ENCODE results near the gene CLASP1. TPM values are rescaled to one million over a fixed set of nuclear protein-coding genes. Genes with fewer than 3 reads are reported as not detected.

CLASP1 gene
- total and polyA plus RNA-seq, 8 donors: 5.7 to 188 (median 20.8) TPM

GRCh38 chr2:121505986-121506586 lies 143.2 kb downstream of the CLASP1 start:
- H3K4me3 ChIP-seq: no peak overlapping the region
- intact Hi-C loops (cut with DNase I; ENCODE audit: low total_unique reads): no loop called here
- 93 to 97% (median 95%) methylated on average over 4 of the region's 4 CpGs for WGBS, 5 donors
- TF ChIP-seq POLR2A (IDR thresholded peaks at IDR 0.05): no peak
- no peak for TF ChIP-seq CTCF (IDR thresholded peaks at IDR 0.05)
- TF ChIP-seq POLR2AphosphoS5 (IDR thresholded peaks at IDR 0.05): no peak
- no peak for TF ChIP-seq EP300 (IDR thresholded peaks at IDR 0.05)
- H3K36me3 ChIP-seq: peaks cover 0 to 41% (median 38%) of the 10 kb centered on the region in 4 donors
- no peaks in the 10 kb centered on the region for H3K27me3 ChIP-seq
- H3K27ac ChIP-seq: no peak overlapping the region
- H3K4me1 ChIP-seq: peaks cover 0 to 8% (median 0%) of the 10 kb centered on the region in 4 donors
- DNase-seq: no peak
- no peaks in the 10 kb centered on the region for H3K9me3 ChIP-seq

DNA sequence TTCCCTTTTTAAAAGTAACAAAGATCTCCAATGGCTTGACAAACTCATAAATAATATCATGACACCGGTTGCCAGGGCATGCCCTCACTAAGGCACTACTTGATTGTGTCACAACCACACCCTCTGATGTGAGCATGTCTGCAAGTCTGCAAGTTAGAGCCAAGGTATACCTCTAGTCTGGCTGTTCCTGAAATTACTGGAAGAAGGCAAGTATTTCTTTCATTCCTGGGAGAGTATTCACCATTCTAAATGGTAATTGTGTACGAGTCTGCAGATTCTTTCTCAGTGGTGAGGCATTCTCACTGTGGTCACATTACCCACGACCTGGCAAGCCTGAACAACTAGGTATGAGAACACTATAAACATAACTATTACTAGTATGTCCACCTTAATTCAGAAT lies 144.3 kb downstream of the CLASP1 start:
- H3K36me3 ChIP-seq: peaks cover 0 to 46% (median 39%) of the 10 kb centered on the region in 4 donors
- intact Hi-C loops (cut with DNase I; ENCODE audit: low total_unique reads): no loop called here
- peaks cover 0 to under 1% (median 0%) of the 10 kb centered on the region in 4 donors for H3K9me3 ChIP-seq
- H3K27me3 ChIP-seq: no peaks in the 10 kb centered on the region
- H3K27ac ChIP-seq: no peak overlapping the region
- H3K4me3 ChIP-seq: no peak overlapping the region
- peaks cover 0 to 12% (median 0%) of the 10 kb centered on the region in 4 donors for H3K4me1 ChIP-seq
- DNase-seq: no peak
- TF ChIP-seq POLR2AphosphoS5 (IDR thresholded peaks at IDR 0.05) (no peak), POLR2A (IDR thresholded peaks at IDR 0.05) (no peak), EP300 (IDR thresholded peaks at IDR 0.05) (no peak), CTCF (IDR thresholded peaks at IDR 0.05) (no peak)
- 73 to 84% (median 74%) methylated on average over 3 of the region's 3 CpGs for WGBS, 5 donors

GRCh38 chr2:121504316-121504715 lies 144.9 kb downstream of the CLASP1 start:
- intact Hi-C loops (cut with DNase I; ENCODE audit: low total_unique reads): no loop called here
- H3K27me3 ChIP-seq: no peaks in the 10 kb centered on the region
- H3K9me3 ChIP-seq: peaks cover 0 to 4% (median 1%) of the 10 kb centered on the region in 4 donors
- peaks cover 0 to 12% (median 0%) of the 10 kb centered on the region in 4 donors for H3K4me1 ChIP-seq
- H3K27ac ChIP-seq: no peak overlapping the region
- no peak overlapping the region for H3K4me3 ChIP-seq
- no peak for DNase-seq
- TF ChIP-seq POLR2A (IDR thresholded peaks at IDR 0.05) (no peak), EP300 (IDR thresholded peaks at IDR 0.05) (no peak), CTCF (IDR thresholded peaks at IDR 0.05) (no peak), POLR2AphosphoS5 (IDR thresholded peaks at IDR 0.05) (no peak)
- H3K36me3 ChIP-seq: peaks cover 0 to 48% (median 44%) of the 10 kb centered on the region in 4 donors
- 94 to 100% (median 98%) methylated on average over 2 of the region's 2 CpGs for WGBS, 5 donors

GRCh38 chr2:121502781-121503180 lies 146.5 kb downstream of the CLASP1 start:
- Histone ChIP-seq H3K36me3 (peaks cover 0 to 53% (median 41%) of the 10 kb centered on the region in 4 donors), H3K27me3 (no peaks in the 10 kb centered on the region), H3K27ac (no peak overlapping the region), H3K9me3 (peaks cover 0 to 4% (median 1%) of the 10 kb centered on the region in 4 donors), H3K4me3 (no peak overlapping the region), H3K4me1 (peaks cover 0 to 12% (median 0%) of the 10 kb centered on the region in 4 donors)
- no peak for TF ChIP-seq CTCF (IDR thresholded peaks at IDR 0.05)
- no peak for TF ChIP-seq POLR2A (IDR thresholded peaks at IDR 0.05)
- no peak for TF ChIP-seq POLR2AphosphoS5 (IDR thresholded peaks at IDR 0.05)
- no peak for TF ChIP-seq EP300 (IDR thresholded peaks at IDR 0.05)
- 90 to 97% (median 97%) methylated on average over 3 of the region's 3 CpGs for WGBS, 5 donors
- intact Hi-C loops (cut with DNase I; ENCODE audit: low total_unique reads): no loop called here
- no peak for DNase-seq

Data from stomach (tissue), 9 donors.